HG02981 (cell line): ENCODE measurements around the gene SCN2A.
"Not testable (repeated sequence)": the region's sequence is repeated elsewhere in the genome, so short reads cannot be mapped to it uniquely, and the experiment has no call there.

ENCODE experiments used
- ATAC-seq: cut with Tn5 transposase; IDR thresholded peaks from one replicate; pipeline ENCODE4 v1.9.1; 2021; ENCODE audit warnings: mild to moderate bottlenecking, moderate library complexity; ENCODE audit not compliant: unreplicated experiment

Gene SCN2A

GRCh38 chr2:165312999-165313398, 73.8 kb downstream of the SCN2A start:
- no peak for ATAC-seq

- no peak for ATAC-seq
Observed at GRCh38 chr2:165313509-165313908, 74.3 kb downstream of the SCN2A start.

- no peak for ATAC-seq
Observed at GRCh38 chr2:165328272-165328671, 89.1 kb downstream of the SCN2A start.

GRCh38 chr2:165344276-165344675, 105.1 kb downstream of the SCN2A start:
- not testable (repeated sequence) for ATAC-seq

- ATAC-seq, result no peak
Observed at GRCh38 chr2:165348441-165348840, 109.2 kb downstream of the SCN2A start.

- ATAC-seq, result no peak
Observed at GRCh38 chr2:165349181-165349580, 110.0 kb downstream of the SCN2A start.

- peak; percentile 85 for ATAC-seq
Observed at GRCh38 chr2:165357758-165358157, 118.5 kb downstream of the SCN2A start.

GRCh38 chr2:165361514-165361913, 122.3 kb downstream of the SCN2A start:
- no peak for ATAC-seq

- ATAC-seq, result no peak
Observed at GRCh38 chr2:165369131-165369897, 130.1 kb downstream of the SCN2A start.

GRCh38 chr2:165369898-165370296, 130.7 kb downstream of the SCN2A start:
- ATAC-seq, result no peak

- no peak for ATAC-seq
Observed at GRCh38 chr2:165371356-165371755, 132.1 kb downstream of the SCN2A start.

GRCh38 chr2:165373278-165374010, 134.2 kb downstream of the SCN2A start:
- no peak for ATAC-seq

GRCh38 chr2:165376571-165376975, 137.4 kb downstream of the SCN2A start:
- ATAC-seq, result no peak

GRCh38 chr2:165382362-165382761, 143.1 kb downstream of the SCN2A start:
- ATAC-seq, result no peak

- no peak for ATAC-seq
Observed at GRCh38 chr2:165390875-165391274, 151.7 kb downstream of the SCN2A start.

- no peak for ATAC-seq
Observed at GRCh38 chr2:165391791-165392190, 152.6 kb downstream of the SCN2A start.

GRCh38 chr2:165398603-165399002, 159.4 kb downstream of the SCN2A start:
- not testable (repeated sequence) for ATAC-seq

- no peak for ATAC-seq
Observed at GRCh38 chr2:165401285-165401852, 162.2 kb downstream of the SCN2A start.

- ATAC-seq, result no peak
Observed at GRCh38 chr2:165402162-165402561, 162.9 kb downstream of the SCN2A start.

- no peak for ATAC-seq
Observed at GRCh38 chr2:165406173-165406572, 167.0 kb downstream of the SCN2A start.

- ATAC-seq, result no peak
Observed at GRCh38 chr2:165407466-165407865, 168.3 kb downstream of the SCN2A start.

GRCh38 chr2:165408186-165408585, 169.0 kb downstream of the SCN2A start:
- no peak for ATAC-seq
